ENCODE measurements around the gene KIF25. TPM values are rescaled to one million over a fixed set of nuclear protein-coding genes. Genes with fewer than 3 reads are reported as not detected.
"Not testable (repeated sequence)": the region's sequence is repeated elsewhere in the genome, so short reads cannot be mapped to it uniquely, and the experiment has no call there.

KIF25 gene
- total RNA-seq, 1 experiment from 2014 or later = 0.59 TPM

DNA sequence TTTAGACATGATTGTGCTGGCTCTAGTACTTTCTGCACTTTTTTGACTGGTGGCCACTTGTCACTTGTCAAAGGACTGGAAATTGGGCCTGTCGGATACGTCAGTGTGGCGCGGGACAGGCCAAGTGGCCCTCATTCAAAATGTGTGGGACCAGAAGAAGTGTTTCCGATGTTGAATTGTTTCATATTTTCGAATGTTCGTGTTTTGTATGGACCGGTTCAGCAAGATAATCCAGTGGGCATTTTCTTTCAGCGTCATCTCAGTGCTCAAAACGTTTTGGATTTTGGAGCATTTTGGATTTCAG is 3.5 kb downstream of the KIF25 start:
- H2BK12ac ChIP-seq (ENCODE audit: insufficient read length, low read depth, low read length) = no peak overlapping the region
- H3K79me2 ChIP-seq (ENCODE audit: insufficient read depth, low read length) = no peaks in the 10 kb centered on the region
- no peaks in the 10 kb centered on the region for H4K20me1 ChIP-seq (ENCODE audit: control insufficient read depth, insufficient read depth, insufficient read length)
- H2BK120ac ChIP-seq (ENCODE audit: low read depth, low read length, poor library complexity, severe bottlenecking) = no peak overlapping the region
- no peak overlapping the region for H2BK5ac ChIP-seq (ENCODE audit: insufficient read length, low read length)
- no peak overlapping the region for H3T11ph ChIP-seq (ENCODE audit: low read length)
- WGBS (ENCODE audit: extremely low coverage, insufficient read length, low lambda C conversion rate) = no CpG with 5 or more reads among the region's 10 CpGs
- no peak overlapping the region for H3K9ac ChIP-seq (ENCODE audit: extremely low read depth, insufficient read length, low read length)
- H3K23ac ChIP-seq (ENCODE audit: insufficient read length, low read depth, low read length) = no peak overlapping the region
- H3K9me3 ChIP-seq (ENCODE audit: control insufficient read depth, low read depth, low read length) = no peaks in the 10 kb centered on the region
- no peak overlapping the region for H3K27ac ChIP-seq (ENCODE audit: insufficient read length, low read depth, low read length)
- no peak overlapping the region for H2BK20ac ChIP-seq (ENCODE audit: low read depth, low read length, poor library complexity, severe bottlenecking)
- no peak for DNase-seq
- H4K91ac ChIP-seq (ENCODE audit: insufficient read length, low read depth, low read length) = no peak overlapping the region
- H4K8ac ChIP-seq (replicated peaks; ENCODE audit: insufficient read length, low read depth, low read length) = no peak overlapping the region
- peaks cover 4 to 18% of the 10 kb centered on the region in 2 experiments; a peak in 3 of 4 replicates for H3K4me1 Mint-ChIP-seq
- H3K4me1 ChIP-seq (ENCODE audit: insufficient read depth, low read length) = no peaks in the 10 kb centered on the region; the same call in 1 of the 2 replicates
- no peak overlapping the region for H2AK5ac ChIP-seq (ENCODE audit: insufficient read length, low read length)
- H3K4ac ChIP-seq (ENCODE audit: low read depth, low read length) = no peak overlapping the region
- H4K5ac ChIP-seq (ENCODE audit: insufficient read length, low read depth, low read length) = no peak overlapping the region
- no peak overlapping the region for H3K18ac ChIP-seq (ENCODE audit: insufficient read length, low read depth, low read length)
- H3K27ac Mint-ChIP-seq = peak overlapping the region in 1 of 3 experiments; percentile 68; a peak in 1 of 7 replicates
- no peak overlapping the region for H2BK15ac ChIP-seq (ENCODE audit: low read depth, low read length)
- no peaks in the 10 kb centered on the region for H3K27me3 ChIP-seq (ENCODE audit: insufficient read depth, low read length)
- H3K23me2 ChIP-seq (ENCODE audit: insufficient read length, low read depth, low read length, poor library complexity, severe bottlenecking) = no peaks in the 10 kb centered on the region
- no peaks in the 10 kb centered on the region for H3K27me3 Mint-ChIP-seq (ENCODE audit: low read depth)
- H3K14ac ChIP-seq (ENCODE audit: insufficient read depth, low read length) = no peak overlapping the region
- peaks cover 9 to 13% of the 10 kb centered on the region in 2 experiments for H3K9me3 Mint-ChIP-seq
- H2AFZ ChIP-seq (ENCODE audit: low read length) = no peak overlapping the region
- no peak overlapping the region for H3K4me3 Mint-ChIP-seq
- no peak overlapping the region for H3K56ac ChIP-seq (ENCODE audit: insufficient read length, low read depth, low read length)
- peaks cover 1 to 10% (median 7%) of the 10 kb centered on the region in 3 experiments; a peak in 4 of 7 replicates for H3K36me3 Mint-ChIP-seq (ENCODE audit: insufficient read depth in 1 of 3, low read depth in 3 of 3)
- TF ChIP-seq, protein P1, sequence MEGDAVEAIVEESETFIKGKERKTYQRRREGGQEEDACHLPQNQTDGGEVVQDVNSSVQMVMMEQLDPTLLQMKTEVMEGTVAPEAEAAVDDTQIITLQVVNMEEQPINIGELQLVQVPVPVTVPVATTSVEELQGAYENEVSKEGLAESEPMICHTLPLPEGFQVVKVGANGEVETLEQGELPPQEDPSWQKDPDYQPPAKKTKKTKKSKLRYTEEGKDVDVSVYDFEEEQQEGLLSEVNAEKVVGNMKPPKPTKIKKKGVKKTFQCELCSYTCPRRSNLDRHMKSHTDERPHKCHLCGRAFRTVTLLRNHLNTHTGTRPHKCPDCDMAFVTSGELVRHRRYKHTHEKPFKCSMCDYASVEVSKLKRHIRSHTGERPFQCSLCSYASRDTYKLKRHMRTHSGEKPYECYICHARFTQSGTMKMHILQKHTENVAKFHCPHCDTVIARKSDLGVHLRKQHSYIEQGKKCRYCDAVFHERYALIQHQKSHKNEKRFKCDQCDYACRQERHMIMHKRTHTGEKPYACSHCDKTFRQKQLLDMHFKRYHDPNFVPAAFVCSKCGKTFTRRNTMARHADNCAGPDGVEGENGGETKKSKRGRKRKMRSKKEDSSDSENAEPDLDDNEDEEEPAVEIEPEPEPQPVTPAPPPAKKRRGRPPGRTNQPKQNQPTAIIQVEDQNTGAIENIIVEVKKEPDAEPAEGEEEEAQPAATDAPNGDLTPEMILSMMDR (conservative IDR thresholded peaks at IDR 0.05) = no peak
- H3K79me1 ChIP-seq (ENCODE audit: insufficient read depth, low read depth, low read length, poor library complexity, severe bottlenecking) = no peaks in the 10 kb centered on the region
- H3K4me2 ChIP-seq (ENCODE audit: insufficient read depth, insufficient read length, low read length) = no peak overlapping the region

DNA sequence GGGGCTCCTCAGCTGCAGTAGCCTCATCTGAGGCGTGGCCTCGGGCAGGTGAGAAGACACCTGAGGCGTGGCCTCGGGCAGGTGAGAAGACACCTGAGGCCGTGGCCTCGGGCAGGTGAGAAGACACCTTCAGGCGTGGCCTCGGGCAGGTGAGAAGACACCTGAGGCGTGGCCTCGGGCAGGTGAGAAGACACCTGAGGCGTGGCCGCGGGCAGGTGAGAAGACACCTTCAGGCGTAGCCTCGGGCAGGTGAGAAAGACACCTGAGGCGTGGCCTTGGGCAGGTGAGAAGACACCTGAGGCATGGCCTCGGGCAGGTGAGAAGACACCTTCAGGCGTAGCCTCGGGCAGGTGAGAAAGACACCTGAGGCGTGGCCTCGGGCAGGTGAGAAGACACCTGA is 4.0 kb downstream of the KIF25 start:
- not testable (repeated sequence) for H3K4ac ChIP-seq (ENCODE audit: low read depth, low read length); H3K23me2 ChIP-seq (ENCODE audit: insufficient read length, low read depth, low read length, poor library complexity, severe bottlenecking); H3K56ac ChIP-seq (ENCODE audit: insufficient read length, low read depth, low read length); H3K9ac ChIP-seq (ENCODE audit: extremely low read depth, insufficient read length, low read length); H3K9me3 ChIP-seq (ENCODE audit: control insufficient read depth, low read depth, low read length); H2BK20ac ChIP-seq (ENCODE audit: low read depth, low read length, poor library complexity, severe bottlenecking); H3K27me3 ChIP-seq (ENCODE audit: insufficient read depth, low read length); H4K5ac ChIP-seq (ENCODE audit: insufficient read length, low read depth, low read length); H2BK15ac ChIP-seq (ENCODE audit: low read depth, low read length); H3K4me2 ChIP-seq (ENCODE audit: insufficient read depth, insufficient read length, low read length); H3K79me2 ChIP-seq (ENCODE audit: insufficient read depth, low read length); H3K27ac Mint-ChIP-seq; H3K18ac ChIP-seq (ENCODE audit: insufficient read length, low read depth, low read length); H2BK5ac ChIP-seq (ENCODE audit: insufficient read length, low read length); H4K20me1 ChIP-seq (ENCODE audit: control insufficient read depth, insufficient read depth, insufficient read length); H2BK120ac ChIP-seq (ENCODE audit: low read depth, low read length, poor library complexity, severe bottlenecking); H3K4me1 ChIP-seq (ENCODE audit: insufficient read depth, low read length); H4K8ac ChIP-seq (replicated peaks; ENCODE audit: insufficient read length, low read depth, low read length); H3T11ph ChIP-seq (ENCODE audit: low read length); DNase-seq; H3K79me1 ChIP-seq (ENCODE audit: insufficient read depth, low read depth, low read length, poor library complexity, severe bottlenecking); H2AFZ ChIP-seq (ENCODE audit: low read length); H3K14ac ChIP-seq (ENCODE audit: insufficient read depth, low read length); H3K23ac ChIP-seq (ENCODE audit: insufficient read length, low read depth, low read length); H4K91ac ChIP-seq (ENCODE audit: insufficient read length, low read depth, low read length); H2BK12ac ChIP-seq (ENCODE audit: insufficient read length, low read depth, low read length); H3K27me3 Mint-ChIP-seq (ENCODE audit: low read depth); H3K4me3 Mint-ChIP-seq; H2AK5ac ChIP-seq (ENCODE audit: insufficient read length, low read length); H3K27ac ChIP-seq (ENCODE audit: insufficient read length, low read depth, low read length)
- Mint-ChIP-seq H3K9me3 (peaks cover 9 to 13% of the 10 kb centered on the region in 2 experiments), H3K4me1 (peaks cover 4 to 13% of the 10 kb centered on the region in 2 experiments; a peak in 3 of 4 replicates), H3K36me3 (ENCODE audit: insufficient read depth in 1 of 3, low read depth in 3 of 3) (peaks cover 1 to 10% (median 7%) of the 10 kb centered on the region in 3 experiments; a peak in 4 of 7 replicates)
- WGBS (ENCODE audit: extremely low coverage, insufficient read length, low lambda C conversion rate) = no CpG with 5 or more reads among the region's 21 CpGs

Measured in H9 (cell line).